HEK293 (cell line): ENCODE measurements around the gene OSBP.

Experiments used
- CTCF ChIA-PET: fragments of 350-600 bp; formaldehyde crosslinking; extraction: SDS; loops from one replicate; lab custom pipeline; 2021; ENCODE audit warnings: antibody characterized with exemption; lab: Yijun Ruan, JAX
- POLR2A ChIA-PET: fragments of 300-600 bp; formaldehyde crosslinking; extraction: SDS; loops from one replicate; lab custom pipeline; 2020; ENCODE audit warnings: antibody characterized with exemption, inconsistent platforms; lab: Yijun Ruan, JAX
- H3K27ac ChIP-seq: fragments of 200-500 bp; sonication (Bioruptor generic); 2 replicates; pipeline ENCODE4 v1.5.1; 2014; ENCODE audit warnings: low read depth, low read length, control low read depth, inconsistent platforms; ENCODE audit errors: extremely low read depth
- H3K36me3 ChIP-seq, 2 experiments: fragments of 200-500 bp in 1 of 2; sonication (Bioruptor generic) in 1 of 2; 1 replicate in 1 of 2; 2 replicates in 1 of 2; pipeline ENCODE4 v1.5.1; 2014 to 2017; ENCODE audit warnings: inconsistent platforms in 2 of 2, low read length in 2 of 2; ENCODE audit not compliant: control insufficient read depth in 2 of 2, insufficient read depth in 1 of 2
- H3K4me1 ChIP-seq: fragments of 200-500 bp; sonication (Bioruptor generic); 2 replicates; pipeline ENCODE4 v1.5.1; 2014; ENCODE audit warnings: mild to moderate bottlenecking, low read length, inconsistent platforms; ENCODE audit not compliant: control insufficient read depth, insufficient read depth
- H3K4me3 ChIP-seq: 2 replicates; pipeline ENCODE4 v1.5.1; 2011; ENCODE audit warnings: low read depth, mild to moderate bottlenecking, control low read depth, low read length, moderate library complexity
- H3K9me3 ChIP-seq: fragments of 200-500 bp; sonication (Bioruptor generic); 2 replicates; pipeline ENCODE4 v1.5.1; 2014; ENCODE audit warnings: low read depth, low read length, inconsistent platforms; ENCODE audit not compliant: control insufficient read depth, insufficient read depth
- GLI2 ChIP-seq: fragments of 450-650 bp; formaldehyde crosslinking; IDR thresholded peaks from 2 replicates; pipeline ENCODE4; 2017; ENCODE audit warnings: missing biosample characterization, missing genetic modification characterization, low read depth, borderline replicate concordance
- GLIS2 ChIP-seq: fragments of 450-650 bp; formaldehyde crosslinking; IDR thresholded peaks from 2 replicates; pipeline ENCODE4 v1.5.1; 2016; ENCODE audit warnings: missing biosample characterization, missing genetic modification characterization
- INSM2 ChIP-seq: fragments of 450-650 bp; formaldehyde crosslinking; IDR thresholded peaks from 2 replicates; pipeline ENCODE4 v1.5.1; 2016; ENCODE audit warnings: missing biosample characterization, missing genetic modification characterization
- KLF17 ChIP-seq: fragments of 450-650 bp; formaldehyde crosslinking; IDR thresholded peaks from 2 replicates; pipeline ENCODE4 v1.5.1; 2016; ENCODE audit warnings: missing biosample characterization, missing genetic modification characterization
- MEIS1 ChIP-seq: sonication (generic); formaldehyde crosslinking; IDR thresholded peaks from 2 replicates; pipeline ENCODE4 v1.8.1; 2022; ENCODE audit warnings: missing genetic modification reagents, mild to moderate bottlenecking, borderline replicate concordance
- PATZ1 ChIP-seq: fragments of 450-650 bp; formaldehyde crosslinking; IDR thresholded peaks from 2 replicates; pipeline ENCODE4 v1.5.1; 2016; ENCODE audit warnings: missing biosample characterization, missing genetic modification characterization
- ZNF560 ChIP-seq: fragments of 450-650 bp; formaldehyde crosslinking; IDR thresholded peaks from 2 replicates; pipeline ENCODE4 v1.5.1; 2017; ENCODE audit warnings: missing biosample characterization, missing genetic modification characterization, borderline replicate concordance
- ZNF600 ChIP-seq: fragments of 450-650 bp; formaldehyde crosslinking; IDR thresholded peaks from 2 replicates; pipeline ENCODE4 v1.5.1; 2016; ENCODE audit warnings: missing biosample characterization, missing genetic modification characterization
- ZNF654 ChIP-seq: fragments of 450-650 bp; formaldehyde crosslinking; IDR thresholded peaks from 2 replicates; pipeline ENCODE4 v1.5.1; 2016; ENCODE audit warnings: low read depth, missing biosample characterization, missing genetic modification characterization
- ZNF707 ChIP-seq: fragments of 450-650 bp; formaldehyde crosslinking; IDR thresholded peaks from 2 replicates; pipeline ENCODE4 v1.5.1; 2016; ENCODE audit warnings: missing biosample characterization, missing genetic modification characterization
- ZNF777 ChIP-seq: fragments of 450-650 bp; formaldehyde crosslinking; IDR thresholded peaks from 2 replicates; pipeline ENCODE4 v1.5.1; 2017; ENCODE audit warnings: missing biosample characterization, missing genetic modification characterization, borderline replicate concordance
- ZNF792 ChIP-seq: fragments of 450-650 bp; formaldehyde crosslinking; IDR thresholded peaks from 2 replicates; pipeline ENCODE4 v1.5.1; 2016; ENCODE audit warnings: missing biosample characterization, missing genetic modification characterization
- TF ChIP-seq, protein P1 (sequence below): fragments of 450-650 bp; formaldehyde crosslinking; IDR thresholded peaks from 2 replicates; pipeline ENCODE4 v1.5.1; 2017; ENCODE audit warnings: missing biosample characterization, missing genetic modification characterization

The OSBP gene

DNA sequence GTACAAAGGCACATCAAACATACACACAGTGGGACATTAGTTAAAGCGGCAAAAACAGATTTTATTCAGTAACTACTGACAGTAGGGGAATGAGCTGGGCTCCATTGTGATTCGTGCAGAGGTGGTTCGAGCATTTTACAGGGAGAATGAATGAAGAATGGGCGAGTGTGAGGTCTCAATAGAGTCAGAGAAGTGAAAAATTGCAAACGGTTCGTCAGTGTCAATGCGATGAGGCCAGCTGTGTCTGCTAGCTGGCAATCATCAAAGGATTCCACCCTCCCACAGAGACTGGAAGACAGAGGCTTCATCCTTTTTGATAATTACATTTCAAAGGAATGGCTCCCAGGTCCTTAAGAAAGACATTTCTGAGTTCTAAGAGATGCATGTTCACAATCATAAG is 86.9 kb downstream of the OSBP start:
- ChIA-PET POLR2A (no interaction called here), CTCF (interaction anchor here (0.6 kb wide), 1 partner anchor 216 kb away, joined by 6 read pairs; no protein-coding TSS in a partner anchor)
- H3K36me3 ChIP-seq: no peaks in the 10 kb centered on the region
- H3K9me3 ChIP-seq: no peaks in the 10 kb centered on the region
- TF ChIP-seq ZNF560 (tag by site-specific recombination) (no peak), PATZ1 (tag by site-specific recombination) (no peak), ZNF707 (tag by site-specific recombination) (no peak), ZNF792 (tag by site-specific recombination) (no peak), INSM2 (tag by site-specific recombination) (no peak), GLIS2 (no peak), ZNF600 (no peak), ZNF777 (tag by site-specific recombination) (no peak), MEIS1 (CRISPR knock-in tag) (no peak), KLF17 (no peak), GLI2 (tag by site-specific recombination) (no peak), ZNF654 (tag by site-specific recombination) (no peak)
- TF ChIP-seq, protein P1, sequence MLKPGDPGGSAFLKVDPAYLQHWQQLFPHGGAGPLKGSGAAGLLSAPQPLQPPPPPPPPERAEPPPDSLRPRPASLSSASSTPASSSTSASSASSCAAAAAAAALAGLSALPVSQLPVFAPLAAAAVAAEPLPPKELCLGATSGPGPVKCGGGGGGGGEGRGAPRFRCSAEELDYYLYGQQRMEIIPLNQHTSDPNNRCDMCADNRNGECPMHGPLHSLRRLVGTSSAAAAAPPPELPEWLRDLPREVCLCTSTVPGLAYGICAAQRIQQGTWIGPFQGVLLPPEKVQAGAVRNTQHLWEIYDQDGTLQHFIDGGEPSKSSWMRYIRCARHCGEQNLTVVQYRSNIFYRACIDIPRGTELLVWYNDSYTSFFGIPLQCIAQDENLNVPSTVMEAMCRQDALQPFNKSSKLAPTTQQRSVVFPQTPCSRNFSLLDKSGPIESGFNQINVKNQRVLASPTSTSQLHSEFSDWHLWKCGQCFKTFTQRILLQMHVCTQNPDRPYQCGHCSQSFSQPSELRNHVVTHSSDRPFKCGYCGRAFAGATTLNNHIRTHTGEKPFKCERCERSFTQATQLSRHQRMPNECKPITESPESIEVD (tag by site-specific recombination): no peak
- no peaks in the 10 kb centered on the region for H3K4me1 ChIP-seq
- no peak overlapping the region for H3K27ac ChIP-seq
- H3K4me3 ChIP-seq: no peak overlapping the region
